Neutrophil (primary cell): ENCODE data around the gene DOK7.

ENCODE experiments used
- H3K27ac ChIP-seq: fragments of 200-600 bp; sonication (generic); 2 replicates; pipeline ENCODE4 v1.5.1; 2016; ENCODE audit warnings: mild to moderate bottlenecking, moderate library complexity
- H3K27me3 ChIP-seq: fragments of 200-600 bp; sonication (generic); 2 replicates; pipeline ENCODE4 v1.6.0; 2016; ENCODE audit warnings: mild to moderate bottlenecking
- H3K36me3 ChIP-seq: fragments of 200-600 bp; sonication (generic); 2 replicates; pipeline ENCODE4 v1.5.1; 2017
- H3K4me1 ChIP-seq, 2 experiments: fragments of 200-600 bp in 1 of 2; sonication (generic) in 1 of 2; 1 replicate in 1 of 2; 2 replicates in 1 of 2; pipeline versions ENCODE4 v1.5.1 to v1.6.1; 2013 to 2016; ENCODE audit warnings: low read depth in 1 of 2, low read length in 1 of 2, mild to moderate bottlenecking in 1 of 2, moderate library complexity in 1 of 2; ENCODE audit not compliant: control insufficient read depth in 1 of 2, insufficient read depth in 1 of 2
- H3K4me3 ChIP-seq, 2 experiments: fragments of 200-600 bp in 1 of 2; sonication (generic) in 1 of 2; 1 replicate in 1 of 2; 2 replicates in 1 of 2; pipeline ENCODE4 v1.5.1; 2013 to 2016; ENCODE audit warnings: low read depth in 1 of 2, low read length in 1 of 2, mild to moderate bottlenecking in 1 of 2, moderate library complexity in 1 of 2
- H3K9me3 ChIP-seq: fragments of 200-600 bp; sonication (generic); 2 replicates; pipeline ENCODE4 v1.5.1; 2016
- TF ChIP-seq, protein P1 (sequence below): fragments of 200-600 bp; sonication (generic); IDR thresholded peaks from 2 replicates; pipeline ENCODE4 v1.5.1; 2016; ENCODE audit warnings: antibody characterized with exemption

Gene DOK7

DNA sequence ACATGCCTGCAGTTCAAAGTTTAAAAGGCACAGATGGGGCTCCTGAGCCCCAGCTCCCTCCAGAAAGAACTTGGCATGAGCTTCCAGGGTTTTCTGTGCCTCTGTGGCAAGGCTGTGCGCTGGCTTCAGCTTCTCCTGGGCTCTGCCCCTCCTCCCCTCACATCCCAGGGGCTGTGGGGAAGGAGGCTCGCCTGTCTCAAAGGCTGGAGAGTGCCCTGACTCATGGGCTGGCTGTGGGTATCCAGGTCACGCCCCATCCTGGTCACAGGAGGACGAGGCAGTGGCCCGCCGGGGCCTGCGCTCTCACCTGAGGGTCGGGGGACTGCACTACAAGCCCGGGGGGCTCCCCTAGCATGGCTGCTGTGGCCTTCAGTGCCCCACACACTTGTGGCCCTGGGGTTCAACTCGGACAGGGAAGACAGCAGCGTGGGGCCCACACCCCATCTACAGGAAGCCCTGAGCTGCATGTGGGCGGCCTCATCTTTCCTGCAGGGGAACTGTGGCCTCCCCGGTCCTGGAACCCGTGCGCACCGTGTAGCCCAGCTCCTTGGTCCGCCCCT lies 51.2 kb downstream of the DOK7 start:
- H3K36me3 ChIP-seq, result peaks cover 100% of the 10 kb centered on the region

DNA sequence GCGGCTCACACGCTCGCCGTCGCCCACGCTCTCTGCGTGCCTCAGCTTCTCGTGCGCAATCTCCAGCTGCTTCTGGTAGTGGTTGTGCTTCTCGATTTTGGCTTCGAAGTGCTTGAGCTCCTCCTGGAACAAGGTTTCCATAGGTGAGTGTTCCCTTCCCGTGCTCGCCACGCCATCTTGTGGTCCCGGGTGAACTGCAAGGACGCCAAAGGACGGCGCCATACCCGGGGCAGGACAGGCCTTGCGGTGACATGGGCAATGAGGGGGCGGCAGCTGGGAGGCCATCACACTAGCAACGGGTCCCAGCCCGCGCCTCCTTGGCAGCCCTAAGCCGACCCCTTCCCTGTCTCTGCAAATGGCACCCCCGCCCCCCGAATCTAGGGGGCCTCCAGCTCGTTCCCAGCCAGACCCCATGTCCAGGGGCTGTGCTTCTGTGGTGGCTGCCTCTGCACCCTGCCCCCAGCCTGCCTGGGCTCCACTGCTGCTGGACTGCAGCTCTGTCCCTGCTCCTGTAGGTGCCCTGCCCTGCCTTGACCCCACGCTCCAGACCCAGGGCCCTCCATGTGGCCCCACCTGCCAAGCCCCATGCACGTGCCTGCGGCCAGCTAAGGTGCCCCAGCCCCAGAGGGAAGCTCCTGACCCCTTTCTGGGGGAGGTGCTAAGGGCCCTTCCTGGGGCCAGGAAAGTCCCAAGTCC lies 51.8 kb downstream of the DOK7 start:
- TF ChIP-seq, protein P1, sequence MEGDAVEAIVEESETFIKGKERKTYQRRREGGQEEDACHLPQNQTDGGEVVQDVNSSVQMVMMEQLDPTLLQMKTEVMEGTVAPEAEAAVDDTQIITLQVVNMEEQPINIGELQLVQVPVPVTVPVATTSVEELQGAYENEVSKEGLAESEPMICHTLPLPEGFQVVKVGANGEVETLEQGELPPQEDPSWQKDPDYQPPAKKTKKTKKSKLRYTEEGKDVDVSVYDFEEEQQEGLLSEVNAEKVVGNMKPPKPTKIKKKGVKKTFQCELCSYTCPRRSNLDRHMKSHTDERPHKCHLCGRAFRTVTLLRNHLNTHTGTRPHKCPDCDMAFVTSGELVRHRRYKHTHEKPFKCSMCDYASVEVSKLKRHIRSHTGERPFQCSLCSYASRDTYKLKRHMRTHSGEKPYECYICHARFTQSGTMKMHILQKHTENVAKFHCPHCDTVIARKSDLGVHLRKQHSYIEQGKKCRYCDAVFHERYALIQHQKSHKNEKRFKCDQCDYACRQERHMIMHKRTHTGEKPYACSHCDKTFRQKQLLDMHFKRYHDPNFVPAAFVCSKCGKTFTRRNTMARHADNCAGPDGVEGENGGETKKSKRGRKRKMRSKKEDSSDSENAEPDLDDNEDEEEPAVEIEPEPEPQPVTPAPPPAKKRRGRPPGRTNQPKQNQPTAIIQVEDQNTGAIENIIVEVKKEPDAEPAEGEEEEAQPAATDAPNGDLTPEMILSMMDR, result no peak
- no peak overlapping the region for H3K4me3 ChIP-seq
- H3K9me3 ChIP-seq, result no peaks in the 10 kb centered on the region
- H3K27me3 ChIP-seq, result no peaks in the 10 kb centered on the region
- H3K27ac ChIP-seq, result no peak overlapping the region
- H3K4me1 ChIP-seq, result peaks cover 0 to 2% of the 10 kb centered on the region in 2 experiments
- H3K36me3 ChIP-seq, result peaks cover 100% of the 10 kb centered on the region

More for the DNA sequence above, 51.2 kb downstream of the DOK7 start:
- Histone ChIP-seq H3K27me3 (no peaks in the 10 kb centered on the region), H3K9me3 (no peaks in the 10 kb centered on the region), H3K4me3 (no peak overlapping the region), H3K27ac (no peak overlapping the region), H3K4me1 (peaks cover 0 to 2% of the 10 kb centered on the region in 2 experiments)
- TF ChIP-seq, protein P1, result no peak

DNA sequence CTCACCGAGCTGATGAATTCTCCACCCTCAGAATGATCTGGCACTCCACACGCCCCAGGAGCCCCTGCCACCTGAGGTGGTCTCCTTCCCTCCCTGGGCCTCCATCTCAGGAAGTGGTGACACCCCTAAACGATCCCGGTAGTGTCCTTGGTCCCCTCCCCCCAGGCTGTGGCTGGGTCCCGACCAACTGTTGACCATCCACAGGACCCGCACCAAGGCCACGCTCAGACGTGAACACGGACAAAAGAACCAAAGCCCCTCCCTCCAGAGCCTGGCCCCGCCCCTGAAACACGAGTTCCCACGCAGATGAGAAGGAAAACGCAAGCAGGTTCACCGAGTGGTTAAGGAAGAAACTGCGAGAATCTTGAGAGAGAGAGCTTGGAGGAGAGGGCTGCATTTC lies 52.5 kb downstream of the DOK7 start:
- no peak overlapping the region for H3K4me3 ChIP-seq
- no peak overlapping the region for H3K27ac ChIP-seq
- H3K36me3 ChIP-seq, result peaks cover 100% of the 10 kb centered on the region
- peaks cover 0 to 2% of the 10 kb centered on the region in 2 experiments for H3K4me1 ChIP-seq
- TF ChIP-seq, protein P1, result no peak
- H3K27me3 ChIP-seq, result no peaks in the 10 kb centered on the region
- no peaks in the 10 kb centered on the region for H3K9me3 ChIP-seq

DNA sequence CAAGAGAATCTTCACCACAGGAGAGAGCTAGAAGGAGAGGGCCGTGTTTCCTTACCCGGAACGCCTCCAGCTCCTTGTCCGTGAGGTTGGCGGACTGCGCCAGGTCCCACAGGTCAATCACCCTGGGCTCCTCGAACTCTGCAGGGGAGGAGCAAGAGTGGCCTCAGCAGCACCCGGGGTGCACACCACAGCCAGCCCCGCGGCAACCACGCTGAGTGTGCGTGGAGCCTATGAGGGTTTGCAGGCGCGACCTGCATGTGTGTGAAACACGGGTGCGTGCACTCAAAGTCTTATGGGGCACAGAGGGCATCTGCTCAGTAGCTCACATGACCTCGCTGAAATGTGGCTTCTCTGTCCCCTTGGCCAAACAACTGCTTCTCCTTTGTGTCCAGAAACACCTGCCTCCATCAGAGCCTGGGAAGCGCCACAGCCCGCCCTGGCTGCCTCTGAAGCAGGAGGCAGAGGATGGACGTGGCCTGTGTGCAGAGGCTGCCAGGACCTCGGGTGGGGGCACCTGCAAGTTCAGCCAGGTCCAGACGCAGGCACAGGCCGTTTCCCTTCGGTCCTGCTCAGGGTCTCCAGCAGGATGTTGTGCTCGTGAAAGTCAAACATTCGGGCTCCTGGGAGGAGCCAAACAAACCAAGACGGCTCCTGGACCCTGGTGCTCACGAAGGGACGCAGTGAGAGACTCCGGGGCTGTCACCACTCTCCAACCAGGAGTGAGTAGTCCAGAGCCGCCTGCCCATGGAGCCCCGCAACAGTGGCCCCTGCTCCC lies 53.1 kb downstream of the DOK7 start:
- TF ChIP-seq, protein P1, result no peak
- peaks cover 100% of the 10 kb centered on the region for H3K36me3 ChIP-seq
- H3K9me3 ChIP-seq, result no peaks in the 10 kb centered on the region

DNA sequence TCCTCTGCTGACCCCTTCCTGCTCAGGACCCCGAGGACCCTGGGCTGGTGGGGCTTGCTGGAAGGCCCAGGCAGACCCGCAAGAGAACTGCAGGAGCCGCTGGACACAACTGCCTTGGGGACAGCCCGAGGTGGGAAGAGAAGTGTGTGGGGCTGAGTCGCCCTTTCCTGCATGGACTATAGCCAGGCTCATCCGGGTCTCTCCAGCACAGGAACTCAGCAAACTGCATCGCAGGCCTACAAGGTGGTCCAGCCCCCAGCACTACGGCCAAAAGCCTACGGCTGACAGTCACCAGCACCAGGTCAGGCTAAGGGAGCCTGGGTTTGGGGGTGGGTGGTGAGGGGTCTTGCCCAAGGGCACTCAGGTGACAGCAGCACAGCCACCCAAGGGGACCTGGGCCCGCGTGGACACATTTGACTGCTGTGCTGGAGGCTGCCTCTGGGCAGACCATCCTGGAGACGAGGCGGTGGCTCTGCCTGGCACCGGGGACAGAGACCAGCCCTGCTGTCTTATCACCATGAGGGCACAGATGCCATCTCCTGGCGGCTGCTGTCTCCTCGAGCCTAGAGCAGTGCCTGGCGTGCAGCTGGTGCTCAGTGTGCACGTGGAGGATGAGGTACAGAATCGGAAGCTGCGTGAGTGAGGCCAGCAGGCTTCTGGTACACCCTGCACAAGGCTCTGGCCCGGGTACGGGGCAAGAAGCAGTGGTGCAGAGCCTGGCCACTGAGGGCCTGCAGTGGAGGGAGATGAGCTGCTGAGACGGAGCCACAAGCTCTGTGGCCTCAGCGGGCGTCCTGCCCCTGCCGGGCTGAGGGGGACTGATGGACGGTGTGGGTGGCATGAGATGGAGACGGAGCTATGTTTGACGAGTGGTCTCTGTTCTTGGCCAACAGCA lies 54.0 kb downstream of the DOK7 start:
- no peaks in the 10 kb centered on the region for H3K27me3 ChIP-seq
- H3K9me3 ChIP-seq, result no peaks in the 10 kb centered on the region
- H3K4me3 ChIP-seq, result no peak overlapping the region
- peaks cover 0 to 2% of the 10 kb centered on the region in 2 experiments for H3K4me1 ChIP-seq
- H3K36me3 ChIP-seq, result peaks cover 100% of the 10 kb centered on the region
- no peak overlapping the region for H3K27ac ChIP-seq
- TF ChIP-seq, protein P1, result no peak

More for the DNA sequence above, 53.1 kb downstream of the DOK7 start:
- Histone ChIP-seq H3K27ac (no peak overlapping the region), H3K4me3 (no peak overlapping the region), H3K27me3 (no peaks in the 10 kb centered on the region), H3K4me1 (peaks cover 0 to 2% of the 10 kb centered on the region in 2 experiments)
